ENCODE measurements around the gene HDGFL2. TPM values are rescaled to one million over a fixed set of nuclear protein-coding genes. Genes with fewer than 3 reads are reported as not detected.

The HDGFL2 gene
- total RNA-seq, 1 donor from 2014 or later = 45.9 TPM

Other genes starting within 250 kb of the HDGFL2 start
- gene EBI3, start 242.8 kb upstream of the HDGFL2 start, total RNA-seq = 1.5 TPM
- 22.2 TPM for gene YJU2, start 225.2 kb upstream of the HDGFL2 start, total RNA-seq
- gene SHD, start 193.0 kb upstream of the HDGFL2 start, total RNA-seq = not detected
- 1.2 TPM for gene TMIGD2, start 169.9 kb upstream of the HDGFL2 start, total RNA-seq
- not detected for gene FSD1, start 167.7 kb upstream of the HDGFL2 start, total RNA-seq
- gene STAP2, start 133.5 kb upstream of the HDGFL2 start, total RNA-seq = 66.8 TPM
- gene MPND, start 128.7 kb upstream of the HDGFL2 start, total RNA-seq = 30.6 TPM
- gene SH3GL1, start 71.8 kb upstream of the HDGFL2 start, total RNA-seq = 78.5 TPM
- gene CHAF1A, start 69.7 kb upstream of the HDGFL2 start, total RNA-seq = 23.0 TPM
- gene UBXN6, start 14.5 kb upstream of the HDGFL2 start, total RNA-seq = 107 TPM
- 27.1 TPM for gene PLIN4, start 46.2 kb downstream of the HDGFL2 start, total RNA-seq
- gene PLIN5, start 62.9 kb downstream of the HDGFL2 start, total RNA-seq = 30.3 TPM
- gene LRG1, start 67.7 kb downstream of the HDGFL2 start, total RNA-seq = 19.4 TPM
- gene SEMA6B, start 87.4 kb downstream of the HDGFL2 start, total RNA-seq = 12.3 TPM
- gene TNFAIP8L1, start 167.2 kb downstream of the HDGFL2 start, total RNA-seq = 3.9 TPM
- gene MYDGF, start 198.0 kb downstream of the HDGFL2 start, total RNA-seq = 58.3 TPM

Data from ureter (tissue), 1 donor.